Measurements from ENCODE around the gene UBXN4.

- TF ChIP-seq CTCF (conservative IDR thresholded peaks at IDR 0.05 in 1 of 2, IDR thresholded peaks at IDR 0.05 in 1 of 2; ENCODE audit: extremely low read depth in 1 of 2, insufficient read depth in 1 of 2, low read depth in 1 of 2, low read length in 2 of 2) (no peak), EZH2 (IDR thresholded peaks at IDR 0.05; ENCODE audit: borderline replicate concordance, low read length) (no peak)
Measured at GRCh38 chr2:135821190-135821589, 79.5 kb downstream of the UBXN4 start.
